Measurements from ENCODE around the gene PRPS2.

PRPS2 gene

GRCh38 chrX:12817528-12817927 lies 26.3 kb downstream of the PRPS2 start:
- DNase-seq = no peak

DNA sequence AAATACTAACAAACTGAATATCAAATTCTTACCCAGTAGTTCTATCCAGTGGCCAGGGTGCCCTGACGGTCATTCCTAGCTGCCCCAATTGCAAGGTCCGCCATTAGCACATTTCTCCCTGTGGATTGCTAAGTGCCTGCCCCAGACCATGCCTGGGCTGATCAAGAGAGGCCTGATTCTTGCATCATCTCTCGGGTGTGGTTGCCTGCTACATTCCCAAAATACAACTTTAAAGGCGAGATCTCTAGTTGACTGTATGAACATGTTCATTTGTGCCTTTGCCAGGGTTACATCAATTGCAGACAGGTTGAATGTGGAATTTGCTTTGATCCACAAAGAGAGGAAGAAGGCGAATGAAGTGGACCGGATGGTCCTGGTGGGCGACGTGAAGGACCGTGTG lies 28.0 kb downstream of the PRPS2 start:
- DNase-seq = no peak

GRCh38 chrX:12820737-12821136 lies 29.5 kb downstream of the PRPS2 start:
- no peak for DNase-seq

DNA sequence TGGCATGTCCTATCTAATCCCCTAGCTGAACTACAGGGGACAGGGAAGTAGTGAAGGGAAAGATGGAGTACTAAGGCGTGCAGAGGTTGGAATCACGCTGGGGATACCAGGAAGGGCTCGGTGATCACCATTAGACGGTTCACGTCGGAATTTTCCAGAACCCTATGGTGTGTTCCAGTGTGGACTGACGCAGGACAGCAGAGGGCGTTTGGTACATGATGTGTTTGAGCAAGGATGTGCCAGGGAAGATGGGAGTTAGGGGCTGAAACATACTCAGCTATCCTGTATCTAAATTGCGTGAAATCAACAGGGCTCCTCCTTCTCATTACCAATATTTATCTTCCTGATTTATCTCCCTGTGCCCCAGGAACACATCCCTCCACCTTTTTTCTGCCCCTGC lies 33.7 kb downstream of the PRPS2 start:
- DNase-seq = no peak

- DNase-seq = no peak
These were observed 34.6 kb downstream of the PRPS2 start for GRCh38 chrX:12825801-12826200.

GRCh38 chrX:12843061-12843667 lies 52.0 kb downstream of the PRPS2 start:
- DNase-seq = no peak

DNA sequence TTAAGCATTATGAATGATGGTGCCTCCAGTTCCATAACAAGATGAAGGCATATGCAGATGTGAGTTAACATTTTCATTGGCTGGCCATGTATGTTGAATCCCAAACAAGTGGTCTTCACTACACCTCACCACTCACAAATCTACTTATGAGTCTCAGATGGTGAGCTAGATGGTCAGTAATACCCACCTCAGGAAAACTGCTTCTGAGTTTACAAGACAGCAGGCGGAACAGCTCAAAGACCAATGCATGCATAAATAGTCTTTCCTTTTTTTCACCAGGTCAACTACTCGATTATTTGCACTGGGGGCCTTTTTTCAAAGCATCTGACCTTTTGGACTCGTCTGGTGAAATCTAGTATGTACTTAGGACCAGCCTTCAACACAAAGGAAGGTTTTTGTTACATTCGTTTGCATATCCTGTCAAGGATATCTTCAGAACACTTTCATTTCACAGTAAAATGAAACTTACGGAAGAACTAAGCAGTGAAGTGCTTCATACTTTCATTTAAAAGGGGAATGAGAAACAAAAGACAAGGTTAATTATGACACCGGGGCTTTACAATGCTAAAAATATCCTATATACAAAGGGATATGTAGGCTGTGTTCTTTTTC lies 52.6 kb downstream of the PRPS2 start:
- DNase-seq = no peak

- DNase-seq = no peak
These were observed 53.1 kb downstream of the PRPS2 start for GRCh38 chrX:12844319-12844718.

DNA sequence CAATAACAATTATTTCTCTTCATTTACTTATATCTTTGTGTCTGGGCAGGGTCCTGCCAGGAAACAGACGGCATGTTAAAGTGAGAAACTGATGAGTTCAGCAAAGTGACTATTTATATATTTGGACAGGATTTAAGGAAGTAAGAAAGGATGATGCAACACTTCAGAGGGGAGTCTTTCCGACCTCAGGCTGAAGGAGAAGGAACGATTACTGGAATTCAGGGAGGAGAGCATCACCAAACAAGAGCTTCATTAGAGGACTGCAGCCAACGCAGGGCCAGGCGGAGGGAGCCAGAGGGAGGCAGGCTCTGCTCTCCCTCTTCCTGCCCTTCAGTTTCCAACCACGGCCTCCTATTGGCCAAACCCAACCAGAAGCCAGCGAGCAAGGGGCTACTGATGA lies 74.1 kb downstream of the PRPS2 start:
- no peak for DNase-seq

GRCh38 chrX:12866451-12867377 lies 75.5 kb downstream of the PRPS2 start, which contains the start of gene TLR7:
Gene TLR7, plus strand, starts transcription at chrX:12867072. Its CDS starts 507 bp downstream, at chrX:12867579.
- no peak for DNase-seq

- no peak for DNase-seq
These were observed 76.5 kb downstream of the PRPS2 start for GRCh38 chrX:12867685-12868084.

DNA sequence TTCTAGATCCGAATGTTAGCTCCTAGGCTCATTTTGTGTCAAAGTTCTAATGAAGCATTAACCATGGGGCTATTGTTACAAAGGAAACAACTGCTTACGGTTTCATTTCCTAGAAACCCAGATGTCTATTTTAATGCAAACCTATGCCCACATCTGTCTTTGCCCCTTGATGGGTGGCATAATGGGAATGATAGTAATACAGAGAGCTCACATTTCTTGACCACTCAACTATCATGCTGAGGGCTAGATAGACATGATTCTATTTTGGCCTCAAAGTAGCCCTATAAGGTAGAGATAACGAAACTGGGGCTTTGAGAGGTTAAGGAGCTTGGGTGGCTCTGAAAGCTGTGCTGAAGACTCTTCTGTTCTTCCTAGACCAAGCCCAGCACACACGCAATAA lies 77.5 kb downstream of the PRPS2 start:
- no peak for DNase-seq

- DNase-seq = no peak
These were observed 80.0 kb downstream of the PRPS2 start for GRCh38 chrX:12871257-12871656.

DNA sequence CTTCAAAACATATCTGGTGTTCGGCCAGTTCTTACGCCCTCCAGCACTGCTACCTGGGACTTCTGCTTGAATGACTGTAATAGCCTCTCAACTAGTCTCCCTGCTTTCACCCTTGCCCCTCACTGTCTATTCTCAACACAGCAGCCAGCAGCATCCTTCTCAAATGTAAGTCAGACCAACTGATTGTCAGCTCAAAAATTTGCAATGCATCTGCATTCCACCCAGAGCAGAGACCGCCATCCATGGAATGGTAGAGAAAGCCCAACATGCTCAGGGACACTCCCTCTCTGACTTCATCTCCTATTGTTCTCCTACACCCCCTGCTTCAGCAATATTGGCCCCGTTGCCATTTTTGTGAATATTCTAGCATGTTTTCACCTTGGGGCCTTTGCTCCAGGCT lies 81.5 kb downstream of the PRPS2 start:
- DNase-seq = no peak

All from DMS79 treated with DMSO at 0.1 percent for 48 hours (cell line).